CD4-positive, alpha-beta T cell treated with Interferon gamma for 1 hour (primary cell): ENCODE data around the gene PIGN.
"Not testable (repeated sequence)": the region's sequence is repeated elsewhere in the genome, so short reads cannot be mapped to it uniquely, and the experiment has no call there.

ENCODE experiments used
- DNase-seq: peaks from one replicate; pipeline ENCODE4 v3.0.0-alpha.2; 2020

PIGN gene

GRCh38 chr18:62054929-62055498 lies 131.8 kb downstream of the PIGN start:
- DNase-seq: no peak

GRCh38 chr18:62048279-62048678 lies 138.6 kb downstream of the PIGN start:
- no peak for DNase-seq

GRCh38 chr18:62045316-62045715 lies 141.5 kb downstream of the PIGN start:
- no peak for DNase-seq

GRCh38 chr18:62044490-62045000 lies 142.3 kb downstream of the PIGN start:
- no peak for DNase-seq

- no peak for DNase-seq
Observed at GRCh38 chr18:62037989-62038778, 148.7 kb downstream of the PIGN start.

GRCh38 chr18:62037012-62037742 lies 149.7 kb downstream of the PIGN start:
- DNase-seq: no peak

GRCh38 chr18:62034286-62034685 lies 152.6 kb downstream of the PIGN start:
- not testable (repeated sequence) for DNase-seq

- DNase-seq: no peak
Observed at GRCh38 chr18:62033756-62034155, 153.1 kb downstream of the PIGN start.

GRCh38 chr18:62033207-62033606 lies 153.6 kb downstream of the PIGN start:
- DNase-seq: no peak

- DNase-seq: no peak
Observed at GRCh38 chr18:62030091-62030985, 156.5 kb downstream of the PIGN start.

GRCh38 chr18:62028715-62029114 lies 158.1 kb downstream of the PIGN start:
- no peak for DNase-seq

- DNase-seq: no peak
Observed at GRCh38 chr18:62027914-62028520, 158.8 kb downstream of the PIGN start.

- no peak for DNase-seq
Observed at GRCh38 chr18:62026586-62026985, 160.3 kb downstream of the PIGN start.

GRCh38 chr18:62024983-62025382 lies 161.9 kb downstream of the PIGN start:
- DNase-seq: no peak

GRCh38 chr18:62023536-62023935 lies 163.3 kb downstream of the PIGN start:
- DNase-seq: no peak

- no peak for DNase-seq
Observed at GRCh38 chr18:62018759-62019041, 168.2 kb downstream of the PIGN start.

- DNase-seq: no peak
Observed at GRCh38 chr18:62018034-62018758, 168.7 kb downstream of the PIGN start.

- no peak for DNase-seq
Observed at GRCh38 chr18:62017618-62018017, 169.2 kb downstream of the PIGN start.

- DNase-seq: no peak
Observed at GRCh38 chr18:62011416-62011815, 175.4 kb downstream of the PIGN start.

GRCh38 chr18:62009521-62009920 lies 177.3 kb downstream of the PIGN start:
- no peak for DNase-seq

GRCh38 chr18:62001396-62001795 lies 185.5 kb downstream of the PIGN start:
- DNase-seq: no peak

GRCh38 chr18:61998957-61999356 lies 187.9 kb downstream of the PIGN start:
- no peak for DNase-seq
